Activated naive CD8-positive, alpha-beta T cell treated with anti-CD3 and anti-CD28 coated beads for 36 hours (primary cell): Measurements from ENCODE around the gene TMPRSS12. TPM values are rescaled to one million over a fixed set of nuclear protein-coding genes. Genes with fewer than 3 reads are reported as not detected.
"Not testable (repeated sequence)": the region's sequence is repeated elsewhere in the genome, so short reads cannot be mapped to it uniquely, and the experiment has no call there.

Source experiments
- DNase-seq: peaks from one replicate; pipeline ENCODE4 v3.0.0; 2021
- H3K27ac Mint-ChIP-seq: one replicate; pipeline ENCODE4 v1.8.0; 2022; ENCODE audit warnings: mild to moderate bottlenecking, moderate library complexity, mixed read lengths
- H3K27me3 Mint-ChIP-seq: one replicate; pipeline ENCODE4 v1.8.0; 2022; ENCODE audit warnings: mild to moderate bottlenecking, mixed read lengths
- H3K36me3 Mint-ChIP-seq: one replicate; pipeline ENCODE4 v1.8.0; 2021; ENCODE audit warnings: mild to moderate bottlenecking, mixed read lengths
- H3K4me1 Mint-ChIP-seq: one replicate; pipeline ENCODE4 v1.8.0; 2021; ENCODE audit warnings: mixed read lengths
- H3K4me3 Mint-ChIP-seq: one replicate; pipeline ENCODE4 v1.8.0; 2022; ENCODE audit warnings: mild to moderate bottlenecking, moderate library complexity, mixed read lengths
- H3K9me3 Mint-ChIP-seq: one replicate; pipeline ENCODE4 v1.8.0; 2022; ENCODE audit warnings: mixed read lengths
- total RNA-seq, 2 experiments: library from RNA; stranded (reverse); gene quantifications; one replicate each; pipeline ENCODE4 v1.2.3, GENCODE V29; 2021

Gene TMPRSS12
- total RNA-seq, 2 experiments from 2014 or later, result not detected

DNA sequence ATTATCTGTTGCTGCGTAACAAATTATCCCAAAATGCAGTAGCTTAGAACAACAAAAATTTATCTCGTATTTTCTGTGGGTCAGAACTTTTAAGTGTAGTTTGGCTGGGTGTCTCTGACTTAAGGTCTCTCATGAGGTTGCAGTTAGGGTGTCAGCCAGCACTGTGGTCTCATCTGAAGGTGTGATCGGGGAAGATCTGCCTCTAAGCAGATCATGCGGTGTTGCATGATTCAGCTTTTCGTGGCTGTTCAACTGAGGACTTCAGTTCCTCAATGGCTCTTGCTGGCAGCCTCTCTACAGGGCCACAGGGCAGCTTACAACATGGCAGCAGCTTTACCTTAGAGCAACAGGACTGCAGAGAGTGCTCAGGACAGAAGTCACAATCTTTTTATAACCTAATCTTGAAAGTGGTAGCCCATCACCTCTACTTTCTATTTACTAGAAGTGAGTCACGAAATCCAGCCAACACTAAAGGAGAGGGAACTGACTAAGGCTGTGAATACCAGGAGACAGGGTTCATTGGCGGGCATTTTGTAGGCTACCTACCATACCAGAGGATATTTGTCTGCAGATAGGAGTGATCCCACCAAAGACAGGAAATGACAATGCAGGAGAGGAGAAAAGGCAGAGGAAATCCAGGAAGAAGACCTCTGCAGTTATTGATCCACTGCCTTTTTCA is 1.8 kb upstream of the TMPRSS12 start:
- no peak for DNase-seq
- H3K4me1 Mint-ChIP-seq, result no peaks in the 10 kb centered on the region
- peaks cover 12% of the 10 kb centered on the region for H3K27me3 Mint-ChIP-seq
- H3K9me3 Mint-ChIP-seq, result peaks cover 10% of the 10 kb centered on the region
- H3K4me3 Mint-ChIP-seq, result no peak overlapping the region
- no peak overlapping the region for H3K27ac Mint-ChIP-seq
- H3K36me3 Mint-ChIP-seq, result peaks cover 3% of the 10 kb centered on the region

DNA sequence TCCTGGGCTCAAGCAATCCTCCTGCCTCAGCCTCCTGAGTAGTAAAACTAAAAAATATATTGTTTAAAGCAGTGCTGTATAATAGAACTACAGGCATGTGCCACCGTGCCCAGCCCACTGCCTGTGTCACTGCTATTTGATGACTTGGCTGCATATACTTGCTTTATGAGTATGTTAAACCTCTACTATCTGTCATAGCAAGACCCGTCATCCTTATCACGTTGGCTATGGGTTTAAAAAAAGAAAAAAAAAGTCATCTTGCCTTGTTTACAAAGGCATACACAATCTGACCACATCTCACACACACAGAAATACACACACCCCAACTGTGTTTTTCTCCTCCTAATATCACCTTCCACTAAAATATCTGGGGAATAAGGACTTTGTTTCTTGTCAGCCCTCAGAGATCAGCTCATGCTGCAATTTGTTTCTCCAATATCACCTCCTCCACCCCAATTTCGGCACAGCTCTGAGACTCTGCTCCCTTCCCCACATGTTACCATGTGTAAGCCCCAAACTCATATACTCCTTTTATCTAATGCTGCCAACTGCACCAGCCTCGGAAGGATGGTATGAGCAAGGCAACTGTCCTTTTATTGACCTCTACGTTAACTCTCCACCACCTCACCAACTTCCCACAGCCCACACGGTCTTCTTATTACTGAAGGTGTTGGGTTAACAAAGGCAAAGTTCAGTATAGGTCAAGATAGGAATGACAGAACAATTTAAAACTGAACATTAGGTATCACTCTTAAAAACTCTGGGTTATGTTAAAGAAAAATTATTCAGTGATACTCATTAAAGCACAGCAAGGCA is 802 bp upstream of the TMPRSS12 start:
- DNase-seq, result no peak

GRCh38 chr12:50845021-50845647 is 2.4 kb downstream of the TMPRSS12 start:
- H3K4me3 Mint-ChIP-seq, result no peak overlapping the region
- peaks cover 11% of the 10 kb centered on the region for H3K27me3 Mint-ChIP-seq
- no peak for DNase-seq
- H3K9me3 Mint-ChIP-seq, result peaks cover 10% of the 10 kb centered on the region
- H3K36me3 Mint-ChIP-seq, result peaks cover 3% of the 10 kb centered on the region
- no peaks in the 10 kb centered on the region for H3K4me1 Mint-ChIP-seq
- H3K27ac Mint-ChIP-seq, result no peak overlapping the region

More for the DNA sequence above, 802 bp upstream of the TMPRSS12 start:
- Mint-ChIP-seq H3K4me1 (no peaks in the 10 kb centered on the region), H3K9me3 (peaks cover 10% of the 10 kb centered on the region), H3K4me3 (no peak overlapping the region), H3K36me3 (peaks cover 3% of the 10 kb centered on the region), H3K27me3 (peaks cover 12% of the 10 kb centered on the region), H3K27ac (no peak overlapping the region)

DNA sequence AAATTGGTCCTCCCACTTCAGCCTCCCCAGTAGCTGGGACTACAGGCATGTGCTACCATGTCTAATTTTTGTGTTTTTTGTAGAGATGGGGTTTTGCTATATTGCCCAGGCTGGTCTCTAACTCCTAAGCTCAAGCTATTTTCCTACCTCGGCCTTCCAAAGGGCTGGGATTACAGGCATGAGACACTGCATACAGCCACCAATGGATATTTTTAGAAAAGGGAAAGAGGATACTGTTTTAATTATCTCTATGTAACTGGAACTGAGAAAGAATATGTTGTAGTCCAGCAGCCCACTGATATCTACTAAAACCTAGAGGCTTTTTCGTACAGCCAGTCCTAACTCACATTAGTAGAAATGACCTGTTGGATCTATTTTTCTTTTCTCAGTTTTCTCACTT is 6.2 kb downstream of the TMPRSS12 start:
- Mint-ChIP-seq H3K4me1 (no peaks in the 10 kb centered on the region), H3K4me3 (no peak overlapping the region), H3K27ac (no peak overlapping the region), H3K27me3 (peaks cover 9% of the 10 kb centered on the region), H3K9me3 (peaks cover 2% of the 10 kb centered on the region), H3K36me3 (no peaks in the 10 kb centered on the region)
- no peak for DNase-seq

DNA sequence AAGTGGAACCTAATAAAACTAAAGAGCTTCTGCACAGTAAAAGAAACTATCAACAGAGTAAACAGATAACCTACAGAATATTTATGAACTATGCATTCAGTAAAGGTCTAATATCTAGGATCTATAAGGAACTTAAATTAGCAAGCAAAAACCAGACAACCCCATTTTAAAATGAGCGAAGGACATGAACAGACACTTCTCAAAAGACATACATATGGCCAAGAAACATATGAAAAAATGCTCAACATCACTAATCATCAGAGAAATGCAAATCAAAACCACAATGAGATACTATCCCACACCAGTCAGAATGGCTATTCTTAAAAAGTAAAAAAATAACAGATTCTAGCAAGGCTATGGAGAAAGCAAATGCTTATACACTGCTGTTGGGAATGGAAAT is 12.5 kb downstream of the TMPRSS12 start:
- H3K27ac Mint-ChIP-seq, H3K4me1 Mint-ChIP-seq, H3K9me3 Mint-ChIP-seq, H3K4me3 Mint-ChIP-seq, H3K36me3 Mint-ChIP-seq, H3K27me3 Mint-ChIP-seq, DNase-seq: not testable (repeated sequence)

- H3K27ac Mint-ChIP-seq, H3K36me3 Mint-ChIP-seq, H3K27me3 Mint-ChIP-seq, H3K4me1 Mint-ChIP-seq, H3K4me3 Mint-ChIP-seq, H3K9me3 Mint-ChIP-seq, DNase-seq: not testable (repeated sequence)
These were observed 13.0 kb downstream of the TMPRSS12 start for GRCh38 chr12:50855679-50856078.

- no peaks in the 10 kb centered on the region for H3K4me1 Mint-ChIP-seq
- DNase-seq, result no peak
- no peaks in the 10 kb centered on the region for H3K27me3 Mint-ChIP-seq
- peaks cover 2% of the 10 kb centered on the region for H3K9me3 Mint-ChIP-seq
- H3K4me3 Mint-ChIP-seq, result no peak overlapping the region
- H3K27ac Mint-ChIP-seq, result no peak overlapping the region
- H3K36me3 Mint-ChIP-seq, result no peaks in the 10 kb centered on the region
These were observed 17.0 kb downstream of the TMPRSS12 start for GRCh38 chr12:50859621-50860310.

- Mint-ChIP-seq H3K4me1 (peaks cover 2% of the 10 kb centered on the region), H3K9me3 (peaks cover 5% of the 10 kb centered on the region), H3K27ac (no peak overlapping the region), H3K27me3 (no peaks in the 10 kb centered on the region), H3K4me3 (no peak overlapping the region), H3K36me3 (peaks cover 10% of the 10 kb centered on the region)
- no peak for DNase-seq
These were observed 19.6 kb downstream of the TMPRSS12 start for GRCh38 chr12:50862316-50862715.

DNA sequence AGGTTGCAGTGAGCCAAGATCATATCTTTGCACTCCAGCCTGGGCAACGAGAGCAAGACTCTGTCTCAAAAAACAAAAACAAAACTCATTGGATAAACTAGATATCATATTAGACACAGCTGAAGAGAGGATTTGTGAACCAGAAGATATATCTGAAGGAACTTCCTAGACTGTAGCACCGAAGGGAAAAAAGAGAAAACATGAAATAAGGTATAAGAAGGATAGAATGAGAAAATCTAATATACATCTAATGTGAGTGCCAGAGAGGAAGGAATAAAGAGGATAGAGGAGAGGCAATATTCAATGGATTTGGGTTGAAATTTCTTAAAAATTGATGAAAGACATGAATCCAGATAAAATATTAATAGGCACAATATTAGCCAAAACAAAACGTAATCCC is 22.5 kb downstream of the TMPRSS12 start:
- H3K27ac Mint-ChIP-seq, result no peak overlapping the region
- H3K27me3 Mint-ChIP-seq, result no peaks in the 10 kb centered on the region
- no peak overlapping the region for H3K4me3 Mint-ChIP-seq
- peaks cover 20% of the 10 kb centered on the region for H3K4me1 Mint-ChIP-seq
- H3K36me3 Mint-ChIP-seq, result peaks cover 13% of the 10 kb centered on the region
- H3K9me3 Mint-ChIP-seq, result peaks cover 14% of the 10 kb centered on the region
- no peak for DNase-seq

DNA sequence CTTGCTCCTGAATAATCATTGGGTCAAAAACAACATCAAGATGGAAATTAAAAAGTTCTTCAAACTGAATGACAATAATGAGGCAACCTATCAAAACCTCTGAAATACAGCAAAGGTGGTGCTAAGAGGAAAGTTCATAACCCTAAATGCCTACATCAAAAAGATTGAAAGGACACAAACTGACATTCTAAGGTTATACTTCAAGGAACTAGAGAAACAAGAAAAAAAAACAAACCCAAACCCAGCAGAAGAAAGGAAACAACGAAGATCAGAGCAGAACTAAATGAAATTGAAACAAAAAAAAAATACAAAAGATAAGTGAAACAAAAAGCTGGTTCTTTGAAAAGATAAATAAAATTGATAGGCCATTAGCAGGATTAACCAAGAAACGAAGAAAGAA is 26.2 kb downstream of the TMPRSS12 start:
- not testable (repeated sequence) for H3K27me3 Mint-ChIP-seq, DNase-seq
- Mint-ChIP-seq H3K9me3 (peaks cover 15% of the 10 kb centered on the region), H3K36me3 (peaks cover 13% of the 10 kb centered on the region), H3K4me1 (peaks cover 20% of the 10 kb centered on the region), H3K4me3 (peak overlapping the region; percentile 1), H3K27ac (peak overlapping the region; percentile 1)

DNA sequence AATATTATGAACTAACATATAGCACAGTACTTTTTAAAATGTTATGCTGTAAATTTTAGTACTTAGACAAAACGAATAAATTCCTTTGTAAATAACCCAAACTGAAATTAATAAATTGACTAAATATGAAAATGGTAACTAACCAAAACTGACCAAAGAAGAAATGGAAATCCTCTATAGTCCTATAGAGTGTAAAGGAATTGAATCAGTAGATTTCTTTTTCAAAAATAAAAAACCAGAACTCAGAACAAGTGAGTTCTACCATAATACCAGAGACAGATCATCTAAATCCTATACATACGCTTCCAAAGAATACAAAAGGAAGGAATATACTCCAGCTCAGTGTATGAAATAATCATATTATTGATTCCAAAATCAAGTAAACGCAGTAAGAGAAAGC is 39.8 kb downstream of the TMPRSS12 start:
- no peaks in the 10 kb centered on the region for H3K36me3 Mint-ChIP-seq
- H3K4me1 Mint-ChIP-seq, result no peaks in the 10 kb centered on the region

DNA sequence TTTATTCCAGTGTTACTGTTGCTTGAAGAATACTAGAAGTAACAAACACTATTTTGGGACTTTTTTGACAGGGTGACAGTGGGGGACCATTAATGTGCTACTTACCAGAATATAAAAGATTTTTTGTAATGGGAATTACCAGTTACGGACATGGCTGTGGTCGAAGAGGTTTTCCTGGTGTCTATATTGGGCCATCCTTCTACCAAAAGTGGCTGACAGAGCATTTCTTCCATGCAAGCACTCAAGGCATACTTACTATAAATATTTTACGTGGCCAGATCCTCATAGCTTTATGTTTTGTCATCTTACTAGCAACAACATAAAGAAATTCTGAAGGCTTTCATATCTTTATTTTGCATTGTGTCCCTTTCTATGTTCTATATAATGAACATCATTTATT is 44.5 kb downstream of the TMPRSS12 start:
- Mint-ChIP-seq H3K36me3 (no peaks in the 10 kb centered on the region), H3K4me3 (no peak overlapping the region), H3K27ac (no peak overlapping the region), H3K27me3 (no peaks in the 10 kb centered on the region), H3K9me3 (peaks cover 4% of the 10 kb centered on the region), H3K4me1 (no peaks in the 10 kb centered on the region)
- DNase-seq, result no peak

More for the DNA sequence above, 39.8 kb downstream of the TMPRSS12 start:
- Mint-ChIP-seq H3K9me3 (peaks cover 4% of the 10 kb centered on the region), H3K27me3 (no peaks in the 10 kb centered on the region), H3K27ac (no peak overlapping the region), H3K4me3 (no peak overlapping the region)
- no peak for DNase-seq

- no peaks in the 10 kb centered on the region for H3K36me3 Mint-ChIP-seq
- no peak overlapping the region for H3K27ac Mint-ChIP-seq
- no peak for DNase-seq
- no peaks in the 10 kb centered on the region for H3K9me3 Mint-ChIP-seq
- no peaks in the 10 kb centered on the region for H3K27me3 Mint-ChIP-seq
- H3K4me1 Mint-ChIP-seq, result no peaks in the 10 kb centered on the region
- H3K4me3 Mint-ChIP-seq, result no peak overlapping the region
These were observed 45.9 kb downstream of the TMPRSS12 start for GRCh38 chr12:50888666-50889065.

DNA sequence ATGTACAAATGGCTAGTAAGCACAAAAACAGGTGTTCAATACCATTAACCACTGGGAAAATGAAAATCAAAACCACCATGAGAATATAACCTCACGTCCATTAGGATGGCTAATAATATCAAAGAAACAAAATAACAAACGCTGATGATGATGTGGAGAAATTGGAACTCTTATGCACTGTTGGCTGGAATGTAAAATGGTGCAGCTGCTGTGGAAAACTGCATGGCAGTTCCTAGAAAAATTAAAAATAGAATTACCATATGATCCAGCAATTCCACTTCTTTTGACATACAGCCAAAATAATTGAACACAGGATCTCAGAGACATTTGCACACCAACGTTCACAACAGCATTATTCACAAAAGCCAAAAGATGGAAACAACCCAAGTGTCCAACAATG is 51.5 kb downstream of the TMPRSS12 start:
- Mint-ChIP-seq H3K4me1 (no peaks in the 10 kb centered on the region), H3K27me3 (no peaks in the 10 kb centered on the region), H3K27ac (no peak overlapping the region), H3K9me3 (peaks cover 1% of the 10 kb centered on the region), H3K36me3 (no peaks in the 10 kb centered on the region), H3K4me3 (no peak overlapping the region)
- DNase-seq, result no peak

DNA sequence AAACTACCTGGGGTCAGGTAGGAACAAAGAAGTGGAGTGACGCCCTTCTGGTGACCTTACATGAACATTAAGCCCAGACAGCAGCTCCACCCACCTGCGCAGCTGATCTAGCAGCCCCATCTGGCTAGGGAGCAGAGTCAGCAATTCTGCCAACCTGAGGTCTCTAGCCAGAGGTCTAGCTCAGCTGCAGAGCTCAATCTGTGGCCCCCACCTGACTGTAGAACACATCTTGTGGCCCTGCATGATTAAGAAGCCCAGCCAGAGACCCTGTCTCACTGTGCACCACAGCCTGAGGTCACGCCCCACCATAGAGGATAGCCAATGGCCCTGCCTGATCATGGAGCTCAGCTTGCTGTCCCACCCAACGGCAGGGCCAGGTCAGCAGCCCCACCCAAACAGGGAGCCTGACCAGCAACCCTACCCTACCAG is 59.0 kb downstream of the TMPRSS12 start:
- no peak overlapping the region for H3K27ac Mint-ChIP-seq
- no peaks in the 10 kb centered on the region for H3K27me3 Mint-ChIP-seq
- no peaks in the 10 kb centered on the region for H3K36me3 Mint-ChIP-seq
- H3K4me1 Mint-ChIP-seq, result no peaks in the 10 kb centered on the region
- no peak for DNase-seq
- peaks cover 1% of the 10 kb centered on the region for H3K9me3 Mint-ChIP-seq
- no peak overlapping the region for H3K4me3 Mint-ChIP-seq
